Stimulated activated CD4-positive, alpha-beta T cell treated with anti-CD3 and anti-CD28 coated beads, TNF-alpha, amount 100 ng/mL, for 4 hours (primary cell): ENCODE results near the gene FGFR2.
"Not testable (repeated sequence)": the region's sequence is repeated elsewhere in the genome, so short reads cannot be mapped to it uniquely, and the experiment has no call there.

Experiments used
- DNase-seq, 3 experiments: peaks; one replicate each; pipeline ENCODE4 v3.0.0-alpha.2; 2020; ENCODE audit warnings: low read depth in 3 of 3

FGFR2 gene

GRCh38 chr10:121590772-121591171, 7.5 kb downstream of the FGFR2 start:
- no peak for DNase-seq

GRCh38 chr10:121589553-121589952, 8.7 kb downstream of the FGFR2 start:
- no peak for DNase-seq

DNA sequence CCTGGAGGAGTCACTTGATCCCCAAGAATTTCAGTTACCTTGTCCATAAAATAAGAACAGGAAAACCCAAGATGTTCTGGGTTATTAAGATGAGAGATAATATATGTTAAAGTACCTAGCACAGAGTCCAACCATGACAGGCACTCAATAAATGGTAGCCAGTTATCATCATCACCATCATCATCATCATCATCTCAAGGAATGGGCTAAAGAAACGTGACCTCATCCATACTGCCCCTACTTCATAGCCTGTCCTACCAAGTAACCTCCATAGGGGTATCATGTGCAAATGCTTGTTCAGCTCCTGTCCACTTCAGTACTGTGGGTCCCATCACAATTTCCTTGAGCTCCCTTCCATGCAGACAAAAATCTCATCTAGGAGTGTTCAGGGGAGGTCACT, 14.4 kb downstream of the FGFR2 start:
- DNase-seq, result no peak

- DNase-seq, result no peak
Observed at GRCh38 chr10:121583258-121583657, 15.0 kb downstream of the FGFR2 start.

GRCh38 chr10:121580276-121581116, 17.7 kb downstream of the FGFR2 start:
- no peak for DNase-seq

- no peak for DNase-seq
Observed at GRCh38 chr10:121579656-121580055, 18.6 kb downstream of the FGFR2 start.

DNA sequence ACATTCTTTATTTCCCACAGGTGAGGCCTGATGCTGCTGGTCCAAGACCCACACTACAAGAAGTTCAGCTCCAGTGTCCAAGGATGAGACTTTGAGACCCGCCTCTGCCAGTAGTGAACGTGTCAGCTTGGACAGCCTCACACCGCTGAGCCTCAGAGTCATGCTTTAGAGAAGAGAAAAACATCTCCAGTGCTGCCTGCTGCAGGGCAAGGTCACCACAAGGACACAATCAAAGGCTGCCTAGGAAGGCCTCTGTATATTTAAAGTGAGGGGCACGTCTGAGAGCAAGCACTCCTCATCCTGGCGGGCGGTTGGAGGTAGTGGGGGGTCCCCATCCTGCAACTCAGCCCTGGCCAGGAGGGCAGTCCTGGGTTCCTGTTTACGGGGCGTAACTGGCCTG, 19.3 kb downstream of the FGFR2 start:
- DNase-seq, result no peak

GRCh38 chr10:121578298-121578697, 19.9 kb downstream of the FGFR2 start:
- no peak for DNase-seq

DNA sequence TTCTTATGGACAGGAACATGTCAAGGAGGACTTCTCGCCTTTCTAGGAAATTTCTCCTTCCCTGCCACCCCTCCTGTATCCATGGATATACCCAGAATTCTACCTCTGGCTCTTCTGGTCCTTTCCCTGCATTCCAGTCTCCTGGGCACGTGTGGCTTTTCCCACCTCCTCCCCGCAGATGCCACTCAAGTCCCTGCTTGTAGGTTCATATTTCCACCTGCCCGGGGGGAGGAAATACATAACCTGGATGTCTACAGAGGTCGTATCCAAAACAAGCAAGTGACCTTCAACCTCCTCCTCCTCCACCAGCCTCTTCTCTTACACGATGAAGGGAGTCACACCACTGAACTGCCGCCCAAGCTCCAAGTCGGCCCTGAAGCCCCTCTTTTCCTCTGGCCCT, 20.7 kb downstream of the FGFR2 start:
- no peak for DNase-seq

DNA sequence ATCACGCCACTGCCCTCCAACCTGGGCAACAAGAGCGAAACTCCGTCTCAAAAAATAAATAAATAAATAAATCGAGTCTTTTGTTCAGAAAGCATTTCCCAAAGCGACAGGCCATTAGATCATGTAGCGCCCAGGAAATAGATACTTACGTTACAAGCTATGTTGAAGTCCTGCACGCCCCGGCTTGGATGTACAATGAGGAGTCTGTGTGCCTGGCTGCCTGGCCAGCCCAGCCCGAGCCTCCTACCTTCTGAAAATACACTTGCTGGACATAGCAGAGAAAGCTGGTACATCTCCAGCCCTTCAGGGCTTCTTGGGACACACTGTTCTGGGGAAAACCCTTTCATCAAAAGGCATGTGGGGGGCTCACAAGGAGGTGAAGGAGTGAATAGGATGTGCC, 22.1 kb downstream of the FGFR2 start:
- no peak for DNase-seq

DNA sequence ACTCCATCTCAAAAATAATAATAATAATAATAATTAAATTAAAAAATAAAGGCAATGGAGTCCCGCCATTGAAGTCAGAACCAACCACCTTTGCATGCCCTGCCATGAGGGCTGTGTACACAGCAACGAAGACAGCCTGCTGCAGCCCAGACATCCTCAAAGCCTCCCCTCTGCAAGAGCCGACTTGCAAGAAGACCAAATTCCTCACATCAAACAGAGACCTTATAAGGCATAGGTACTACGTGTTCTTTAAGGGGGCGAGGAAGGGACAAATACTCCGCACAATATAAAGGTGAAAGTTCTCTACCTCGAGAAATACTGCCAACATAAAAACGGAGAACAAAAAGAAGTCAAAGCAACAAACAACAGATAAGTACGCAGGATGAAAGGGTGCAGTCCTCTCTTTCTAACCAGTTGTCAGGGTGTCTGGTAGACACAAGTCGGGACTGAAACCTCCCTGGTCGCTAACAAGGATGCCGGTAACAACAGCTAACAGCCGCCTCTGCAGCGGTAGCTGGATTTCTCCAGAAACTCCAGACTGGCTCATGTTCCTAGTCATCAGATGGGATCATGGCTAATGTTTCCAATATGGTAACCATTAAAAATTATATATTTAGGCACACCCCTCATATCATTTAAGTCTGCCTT, 23.6 kb downstream of the FGFR2 start:
- DNase-seq, result no peak

DNA sequence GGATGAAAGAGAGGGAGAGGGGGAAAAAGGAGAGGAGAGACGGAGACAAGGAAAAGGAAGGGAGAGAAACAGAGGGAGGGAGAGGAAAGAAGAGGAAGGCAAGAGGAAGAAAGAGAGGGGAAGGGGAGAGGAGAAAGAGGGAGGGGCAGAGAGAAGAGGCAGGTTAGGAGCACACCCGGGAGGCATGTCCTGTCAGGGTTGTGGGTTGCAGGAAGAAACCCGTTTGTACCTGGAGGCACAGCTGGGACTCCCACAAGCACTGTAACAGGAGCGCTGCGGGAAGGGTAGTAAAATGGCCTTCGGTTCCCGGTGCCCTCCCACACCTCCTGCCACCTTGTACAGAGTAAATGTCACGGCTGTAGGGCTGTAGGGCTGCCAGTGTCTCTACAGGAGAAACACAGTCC, 24.7 kb downstream of the FGFR2 start:
- no peak for DNase-seq

DNA sequence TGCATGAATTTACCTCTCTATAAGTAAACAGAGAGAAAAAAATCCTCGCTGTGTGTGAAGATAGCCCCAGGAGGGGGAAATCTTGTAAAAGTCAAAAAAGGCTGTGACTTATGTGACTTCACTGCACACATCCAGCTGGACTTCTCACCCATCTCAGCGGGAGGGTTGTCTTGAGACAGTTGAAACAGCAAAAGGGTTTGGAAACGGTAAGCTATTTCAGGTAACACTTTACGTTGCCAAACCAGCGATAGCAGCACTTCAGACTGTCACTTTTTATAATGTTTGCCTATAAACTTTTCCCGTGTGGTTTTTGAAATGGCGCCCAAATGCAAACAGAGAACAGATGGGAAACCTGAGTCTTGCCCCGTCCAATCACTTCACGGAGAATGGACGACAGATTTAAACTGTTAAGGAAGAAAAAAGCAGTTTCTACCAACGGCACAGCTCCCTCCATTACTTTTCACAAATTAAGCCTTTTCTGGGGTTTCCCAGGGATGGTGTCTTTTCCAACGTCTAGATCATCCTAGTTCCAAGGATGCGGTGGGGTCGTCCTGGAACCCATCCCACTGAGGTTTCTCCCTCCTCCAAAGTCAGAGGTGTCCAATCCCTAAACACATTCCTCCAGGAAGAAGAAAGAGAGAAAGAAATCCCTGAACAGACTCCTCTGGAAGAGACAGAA, 25.2 kb downstream of the FGFR2 start:
- DNase-seq, result no peak

GRCh38 chr10:121570315-121570714, 27.9 kb downstream of the FGFR2 start:
- DNase-seq, result no peak

GRCh38 chr10:121568275-121568674, 30.0 kb downstream of the FGFR2 start:
- no peak for DNase-seq

GRCh38 chr10:121567569-121567968, 30.7 kb downstream of the FGFR2 start:
- DNase-seq, result no peak

- DNase-seq, result no peak
Observed at GRCh38 chr10:121566755-121567154, 31.5 kb downstream of the FGFR2 start.

GRCh38 chr10:121559326-121560026, 38.8 kb downstream of the FGFR2 start:
- no peak for DNase-seq

- DNase-seq, result no peak
Observed at GRCh38 chr10:121558238-121558637, 40.0 kb downstream of the FGFR2 start.

GRCh38 chr10:121556918-121557573, 41.2 kb downstream of the FGFR2 start:
- DNase-seq, result no peak

GRCh38 chr10:121556455-121556854, 41.8 kb downstream of the FGFR2 start:
- DNase-seq, result no peak

DNA sequence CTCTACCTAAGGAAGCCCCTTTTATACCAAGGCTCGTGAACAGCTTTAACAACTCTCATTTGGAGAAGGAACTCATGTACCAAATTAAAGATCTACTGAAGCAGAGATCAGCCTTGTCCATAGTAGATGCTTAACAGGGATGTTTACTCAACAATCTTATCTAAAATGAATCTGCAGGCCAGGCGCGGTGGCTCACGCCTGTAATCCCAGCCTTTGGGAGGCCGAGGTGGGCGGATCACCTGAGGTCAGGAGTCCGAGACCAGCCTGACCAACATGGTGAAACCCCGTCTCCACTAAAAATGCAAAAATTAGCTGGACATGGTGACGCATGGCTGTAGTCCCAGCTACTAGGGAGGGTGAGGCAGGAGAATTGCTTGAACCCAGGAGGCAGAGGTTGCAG, 43.3 kb downstream of the FGFR2 start:
- DNase-seq, result not testable (repeated sequence)
